ENCODE results near the gene ENDOU. TPM values are rescaled to one million over a fixed set of nuclear protein-coding genes. Genes with fewer than 3 reads are reported as not detected.

The ENDOU gene
- total RNA-seq, 4 donors from 2014 or later: 0.32 TPM; not detected in 3

- Histone ChIP-seq H3K27ac (peak overlapping the region; percentile 52 to 82 (median 76)), H3K9me3 (no peaks in the 10 kb centered on the region), H3K4me3 (no peak overlapping the region), H3K27me3 (no peaks in the 10 kb centered on the region), H3K4me1 (peaks cover 20 to 47% (median 39%) of the 10 kb centered on the region in 4 donors), H3K36me3 (no peaks in the 10 kb centered on the region)
- 47 to 80% methylated on average over 4 to 11 of the region's 11 CpGs for WGBS, 2 donors (ENCODE audit: low coverage in 1 of 2)
- intact Hi-C loops (cut with DNase I; ENCODE audit: low total_unique reads) (no loop called here), in situ Hi-C loops (cut with MboI; ENCODE audit: low pct_ligation_motif_present in 1 of 4, low pct_unique_long_range_greater_than_20kb in 1 of 4, low sequenced_read_pairs in 3 of 4) (no loop called here)
- TF ChIP-seq POLR2AphosphoS5 (IDR thresholded peaks at IDR 0.05) (peak in 1 of 3 donors; percentile 33), EP300 (IDR thresholded peaks at IDR 0.05; ENCODE audit: low read depth) (no peak)
- DNase-seq: peak; percentile 76
Observed at GRCh38 chr12:47753021-47754001, 28.0 kb upstream of the ENDOU start.

- Histone ChIP-seq H3K36me3 (no peaks in the 10 kb centered on the region), H3K27me3 (no peaks in the 10 kb centered on the region), H3K4me1 (peaks cover 17 to 40% (median 34%) of the 10 kb centered on the region in 4 donors), H3K9me3 (no peaks in the 10 kb centered on the region), H3K4me3 (no peak overlapping the region), H3K27ac (peak overlapping the region; percentile 52 to 82 (median 76))
- WGBS, 2 donors (ENCODE audit: low coverage in 1 of 2): 87 to 92% methylated on average over 2 to 7 of the region's 7 CpGs
- intact Hi-C loops (cut with DNase I; ENCODE audit: low total_unique reads) (no loop called here), in situ Hi-C loops (cut with MboI; ENCODE audit: low pct_ligation_motif_present in 1 of 4, low pct_unique_long_range_greater_than_20kb in 1 of 4, low sequenced_read_pairs in 3 of 4) (no loop called here)
- no peak for DNase-seq
- TF ChIP-seq, protein P1, sequence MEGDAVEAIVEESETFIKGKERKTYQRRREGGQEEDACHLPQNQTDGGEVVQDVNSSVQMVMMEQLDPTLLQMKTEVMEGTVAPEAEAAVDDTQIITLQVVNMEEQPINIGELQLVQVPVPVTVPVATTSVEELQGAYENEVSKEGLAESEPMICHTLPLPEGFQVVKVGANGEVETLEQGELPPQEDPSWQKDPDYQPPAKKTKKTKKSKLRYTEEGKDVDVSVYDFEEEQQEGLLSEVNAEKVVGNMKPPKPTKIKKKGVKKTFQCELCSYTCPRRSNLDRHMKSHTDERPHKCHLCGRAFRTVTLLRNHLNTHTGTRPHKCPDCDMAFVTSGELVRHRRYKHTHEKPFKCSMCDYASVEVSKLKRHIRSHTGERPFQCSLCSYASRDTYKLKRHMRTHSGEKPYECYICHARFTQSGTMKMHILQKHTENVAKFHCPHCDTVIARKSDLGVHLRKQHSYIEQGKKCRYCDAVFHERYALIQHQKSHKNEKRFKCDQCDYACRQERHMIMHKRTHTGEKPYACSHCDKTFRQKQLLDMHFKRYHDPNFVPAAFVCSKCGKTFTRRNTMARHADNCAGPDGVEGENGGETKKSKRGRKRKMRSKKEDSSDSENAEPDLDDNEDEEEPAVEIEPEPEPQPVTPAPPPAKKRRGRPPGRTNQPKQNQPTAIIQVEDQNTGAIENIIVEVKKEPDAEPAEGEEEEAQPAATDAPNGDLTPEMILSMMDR (IDR thresholded peaks at IDR 0.05): no peak
- TF ChIP-seq POLR2A (IDR thresholded peaks at IDR 0.05): no peak
- no peak for TF ChIP-seq POLR2AphosphoS5 (IDR thresholded peaks at IDR 0.05)
- no peak for TF ChIP-seq EP300 (IDR thresholded peaks at IDR 0.05; ENCODE audit: low read depth)
Observed at GRCh38 chr12:47752552-47752951, 27.3 kb upstream of the ENDOU start.

DNA sequence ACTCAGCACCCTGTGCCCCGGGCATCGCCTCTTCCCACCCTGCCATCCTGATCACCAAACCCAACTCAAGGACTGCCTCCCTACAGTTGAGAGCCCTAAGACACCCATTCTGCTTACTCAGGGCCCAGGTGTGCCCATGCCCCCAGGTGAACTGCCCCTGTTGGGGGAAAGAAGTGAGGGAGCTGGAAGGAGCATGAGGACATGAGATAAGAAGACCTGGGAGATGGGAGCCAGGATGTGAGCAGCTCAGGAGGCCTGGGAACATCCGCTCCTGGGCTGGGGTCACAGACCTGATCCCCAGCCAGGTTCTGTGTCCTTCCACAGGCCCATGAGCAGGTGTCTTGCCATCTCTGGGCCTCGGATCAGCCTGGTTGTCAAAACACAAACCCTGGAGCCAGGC lies 26.8 kb upstream of the ENDOU start:
- H3K4me1 ChIP-seq: peaks cover 17 to 38% (median 34%) of the 10 kb centered on the region in 4 donors
- H3K27ac ChIP-seq: peak overlapping the region in 1 of 4 donors; percentile 72
- no peaks in the 10 kb centered on the region for H3K36me3 ChIP-seq
- no peak for DNase-seq
- no peaks in the 10 kb centered on the region for H3K27me3 ChIP-seq
- 62 to 81% methylated on average over 2 to 4 of the region's 4 CpGs for WGBS, 2 donors (ENCODE audit: low coverage in 1 of 2)
- H3K4me3 ChIP-seq: no peak overlapping the region
- TF ChIP-seq EP300 (IDR thresholded peaks at IDR 0.05; ENCODE audit: low read depth): no peak
- TF ChIP-seq POLR2A (IDR thresholded peaks at IDR 0.05): no peak
- no peak for TF ChIP-seq POLR2AphosphoS5 (IDR thresholded peaks at IDR 0.05)
- TF ChIP-seq, protein P1 (IDR thresholded peaks at IDR 0.05): no peak
- intact Hi-C loops (cut with DNase I; ENCODE audit: low total_unique reads) (no loop called here), in situ Hi-C loops (cut with MboI; ENCODE audit: low pct_ligation_motif_present in 1 of 4, low pct_unique_long_range_greater_than_20kb in 1 of 4, low sequenced_read_pairs in 3 of 4) (no loop called here)
- H3K9me3 ChIP-seq: no peaks in the 10 kb centered on the region

DNA sequence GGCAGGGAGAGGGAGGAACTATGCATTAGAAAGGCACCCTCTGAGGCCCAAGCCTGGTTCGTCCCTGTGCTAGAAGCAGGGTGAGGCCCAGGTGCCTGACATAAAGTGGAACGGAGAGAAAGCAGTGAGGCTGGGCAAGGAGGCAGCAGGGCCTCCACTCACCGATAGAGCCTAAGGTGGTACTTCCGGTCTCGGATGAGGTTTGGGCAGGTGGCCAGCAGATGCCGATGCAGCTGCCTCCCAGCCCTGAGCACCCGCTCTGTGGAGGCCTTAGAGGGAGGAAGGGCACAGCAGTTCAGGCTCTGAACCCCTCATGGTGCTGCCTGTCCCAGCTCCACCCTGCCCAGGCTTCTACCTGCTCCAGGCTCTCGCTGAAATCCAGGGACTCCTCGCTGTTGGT lies 26.3 kb upstream of the ENDOU start:
- H3K36me3 ChIP-seq: no peaks in the 10 kb centered on the region
- DNase-seq: no peak
- H3K4me1 ChIP-seq: peaks cover 17 to 38% (median 34%) of the 10 kb centered on the region in 4 donors
- H3K4me3 ChIP-seq: no peak overlapping the region
- no peaks in the 10 kb centered on the region for H3K27me3 ChIP-seq
- TF ChIP-seq POLR2A (IDR thresholded peaks at IDR 0.05) (no peak), EP300 (IDR thresholded peaks at IDR 0.05; ENCODE audit: low read depth) (no peak), POLR2AphosphoS5 (IDR thresholded peaks at IDR 0.05) (no peak)
- TF ChIP-seq, protein P1 (IDR thresholded peaks at IDR 0.05): no peak
- H3K27ac ChIP-seq: no peak overlapping the region
- H3K9me3 ChIP-seq: no peaks in the 10 kb centered on the region
- WGBS, 2 donors (ENCODE audit: low coverage in 1 of 2): 69% methylated on average over 9 of the region's 9 CpGs; no CpG with 5 or more reads in 1 of the 2 donors
- in situ Hi-C loops (cut with MboI; ENCODE audit: low pct_ligation_motif_present in 1 of 4, low pct_unique_long_range_greater_than_20kb in 1 of 4, low sequenced_read_pairs in 3 of 4) (no loop called here), intact Hi-C loops (cut with DNase I; ENCODE audit: low total_unique reads) (no loop called here)
